Measurements from ENCODE around the gene NTM. TPM values are rescaled to one million over a fixed set of nuclear protein-coding genes. Genes with fewer than 3 reads are reported as not detected.

NTM gene
- total and polyA plus RNA-seq, 2 donors from 2014 or later = 0.92 to 10.3 TPM

GRCh38 chr11:132147464-132147863 lies 777.0 kb downstream of the NTM start:
- Histone ChIP-seq H3K27me3 (ENCODE audit: control insufficient read depth, insufficient read depth, low read length) (no peaks in the 10 kb centered on the region), H3K4me1 (ENCODE audit: control insufficient read depth in 2 of 3, insufficient read depth in 2 of 3, low read depth in 1 of 3, low read length in 3 of 3) (no peaks in the 10 kb centered on the region), H3K27ac (ENCODE audit: low read depth in 2 of 2, low read length in 2 of 2) (no peak overlapping the region), H3K9me3 (ENCODE audit: control insufficient read depth in 2 of 3, insufficient read depth in 1 of 3, low read length in 3 of 3) (no peaks in the 10 kb centered on the region), H3K9ac (ENCODE audit: low read length in 3 of 3) (no peak overlapping the region), H3K36me3 (ENCODE audit: control insufficient read depth in 2 of 3, insufficient read depth in 3 of 3, low read length in 3 of 3) (no peaks in the 10 kb centered on the region), H3K4me3 (ENCODE audit: low read length in 3 of 3) (no peak overlapping the region)
- TF ChIP-seq CTCF (IDR thresholded peaks at IDR 0.05; ENCODE audit: borderline replicate concordance, extremely low read depth, insufficient read depth) = no peak
- intact Hi-C loops (cut with DNase I) = no loop called here
- DNase-seq = no peak
- FAIRE-seq = no peak

GRCh38 chr11:132154781-132155180 lies 784.4 kb downstream of the NTM start:
- Histone ChIP-seq H3K36me3 (ENCODE audit: control insufficient read depth in 2 of 3, insufficient read depth in 3 of 3, low read length in 3 of 3) (no peaks in the 10 kb centered on the region), H3K9ac (ENCODE audit: low read length in 3 of 3) (no peak overlapping the region), H3K9me3 (ENCODE audit: control insufficient read depth in 2 of 3, insufficient read depth in 1 of 3, low read length in 3 of 3) (no peaks in the 10 kb centered on the region), H3K27me3 (ENCODE audit: control insufficient read depth, insufficient read depth, low read length) (no peaks in the 10 kb centered on the region), H3K27ac (ENCODE audit: low read depth in 2 of 2, low read length in 2 of 2) (no peak overlapping the region), H3K4me1 (ENCODE audit: control insufficient read depth in 2 of 3, insufficient read depth in 2 of 3, low read depth in 1 of 3, low read length in 3 of 3) (no peaks in the 10 kb centered on the region), H3K4me3 (ENCODE audit: low read length in 3 of 3) (no peak overlapping the region)
- intact Hi-C loops (cut with DNase I) = no loop called here
- FAIRE-seq = no peak
- TF ChIP-seq CTCF (IDR thresholded peaks at IDR 0.05; ENCODE audit: borderline replicate concordance, extremely low read depth, insufficient read depth) = no peak
- no peak for DNase-seq

GRCh38 chr11:132158091-132158490 lies 787.7 kb downstream of the NTM start:
- Histone ChIP-seq H3K9ac (ENCODE audit: low read length in 3 of 3) (no peak overlapping the region), H3K36me3 (ENCODE audit: control insufficient read depth in 2 of 3, insufficient read depth in 3 of 3, low read length in 3 of 3) (no peaks in the 10 kb centered on the region), H3K27me3 (ENCODE audit: control insufficient read depth, insufficient read depth, low read length) (no peaks in the 10 kb centered on the region), H3K27ac (ENCODE audit: low read depth in 2 of 2, low read length in 2 of 2) (no peak overlapping the region), H3K9me3 (ENCODE audit: control insufficient read depth in 2 of 3, insufficient read depth in 1 of 3, low read length in 3 of 3) (no peaks in the 10 kb centered on the region), H3K4me1 (ENCODE audit: control insufficient read depth in 2 of 3, insufficient read depth in 2 of 3, low read depth in 1 of 3, low read length in 3 of 3) (no peaks in the 10 kb centered on the region), H3K4me3 (ENCODE audit: low read length in 3 of 3) (no peak overlapping the region)
- intact Hi-C loops (cut with DNase I) = no loop called here
- peak; percentile 14 for TF ChIP-seq CTCF (IDR thresholded peaks at IDR 0.05; ENCODE audit: borderline replicate concordance, extremely low read depth, insufficient read depth)
- DNase-seq (no peak), FAIRE-seq (no peak)

- no peak for TF ChIP-seq CTCF (IDR thresholded peaks at IDR 0.05; ENCODE audit: borderline replicate concordance, extremely low read depth, insufficient read depth)
- Histone ChIP-seq H3K9me3 (ENCODE audit: control insufficient read depth in 2 of 3, insufficient read depth in 1 of 3, low read length in 3 of 3) (no peaks in the 10 kb centered on the region), H3K36me3 (ENCODE audit: control insufficient read depth in 2 of 3, insufficient read depth in 3 of 3, low read length in 3 of 3) (no peaks in the 10 kb centered on the region), H3K27me3 (ENCODE audit: control insufficient read depth, insufficient read depth, low read length) (no peaks in the 10 kb centered on the region), H3K4me3 (ENCODE audit: low read length in 3 of 3) (no peak overlapping the region), H3K9ac (ENCODE audit: low read length in 3 of 3) (no peak overlapping the region), H3K4me1 (ENCODE audit: control insufficient read depth in 2 of 3, insufficient read depth in 2 of 3, low read depth in 1 of 3, low read length in 3 of 3) (no peaks in the 10 kb centered on the region), H3K27ac (ENCODE audit: low read depth in 2 of 2, low read length in 2 of 2) (no peak overlapping the region)
- DNase-seq (no peak), FAIRE-seq (no peak)
- intact Hi-C loops (cut with DNase I) = no loop called here
Observed at GRCh38 chr11:132158696-132159095, 788.3 kb downstream of the NTM start.
